Adrenal gland (tissue), 5 donors: ENCODE data around the gene ARHGAP31.

Source experiments
- CTCF ChIP-seq, 6 experiments: fragments of 450-650 bp in 4 of 6; fragments of 200-600 bp in 2 of 6; sonication (generic) in 1 of 6; IDR thresholded peaks; 1 replicate in 5 of 6; 2 replicates in 1 of 6; pipeline versions ENCODE4 v1.5.1 to v1.8.0; 2016 to 2021; ENCODE audit warnings: antibody characterized with exemption in 6 of 6, mild to moderate bottlenecking in 2 of 6, moderate library complexity in 1 of 6
- POLR2A ChIP-seq, 2 donors: fragments of 450-650 bp; IDR thresholded peaks; one replicate each; pipeline ENCODE4 v1.6.1; 2017; ENCODE audit warnings: antibody characterized with exemption in 2 of 2, mild to moderate bottlenecking in 2 of 2, moderate library complexity in 1 of 2
- donor health status: DM: no; HTN: no; CAD: no.

- TF ChIP-seq CTCF (IDR thresholded peaks at IDR 0.05) (no peak), POLR2A (IDR thresholded peaks at IDR 0.05) (no peak)
Observed at GRCh38 chr3:119311081-119311925, 17.1 kb downstream of the ARHGAP31 start.
